Prostate gland (tissue), 2 donors: Measurements from ENCODE around the gene WDR64. TPM values are rescaled to one million over a fixed set of nuclear protein-coding genes. Genes with fewer than 3 reads are reported as not detected.

ENCODE experiments used
- DNase-seq: peaks from one replicate; pipeline ENCODE4 v3.0.0-alpha.2; 2019; ENCODE audit warnings: low spot score
- H3K27ac ChIP-seq, 2 donors: fragments of 200-600 bp; sonication (generic); 2 replicates each; pipeline ENCODE4 v1.5.1; 2017 to 2019
- H3K27me3 ChIP-seq: fragments of 200-600 bp; sonication (generic); replicated peaks from 2 replicates; pipeline ENCODE4 v1.5.1; 2019; ENCODE audit not compliant: insufficient read depth
- H3K36me3 ChIP-seq, 2 donors: fragments of 200-600 bp; sonication (generic); 1 replicate in 1 of 2; 2 replicates in 1 of 2; pipeline versions ENCODE4 v1.5.1 to v1.8.1; 2017 to 2019
- H3K4me1 ChIP-seq: fragments of 200-600 bp; sonication (generic); replicated peaks from 2 replicates; pipeline ENCODE4 v1.5.1; 2019
- H3K4me3 ChIP-seq, 2 donors: fragments of 200-600 bp; sonication (generic); 2 replicates each; pipeline ENCODE4 v1.5.1; 2017 to 2019
- H3K9me3 ChIP-seq: fragments of 200-600 bp; sonication (generic); 2 replicates; pipeline ENCODE4 v1.5.1; 2017
- CTCF ChIP-seq, 4 experiments: fragments of 200-600 bp in 2 of 4; fragments of 450-650 bp in 2 of 4; sonication (generic) in 2 of 4; IDR thresholded peaks; 1 replicate in 3 of 4; 2 replicates in 1 of 4; pipeline ENCODE4 v1.5.1; 2016 to 2019; ENCODE audit warnings: antibody characterized with exemption in 4 of 4, mild to moderate bottlenecking in 2 of 4, moderate library complexity in 2 of 4
- POLR2A ChIP-seq: fragments of 450-650 bp; IDR thresholded peaks from one replicate; pipeline ENCODE4 v1.6.1; 2016; ENCODE audit warnings: antibody characterized with exemption, mild to moderate bottlenecking
- POLR2AphosphoS5 ChIP-seq: sonication (generic); formaldehyde crosslinking; IDR thresholded peaks from one replicate; pipeline ENCODE4 v1.6.1; 2017; ENCODE audit warnings: antibody characterized with exemption
- WGBS: methylation state at CpG from one replicate; pipeline ENCODE4 v1.1.5; 2018; 5-methylcytosine and 5-hydroxymethylcytosine counted together
- intact Hi-C: fragments of 100-400 bp; cut with DNase I; formaldehyde crosslinking; loops from one replicate; pipeline ENCODE4 v1.14.2; 2022
- total RNA-seq, 2 donors: library from RNA; depleted of rRNA; stranded (reverse); fragments of >200 nt; gene quantifications; one replicate each; pipeline ENCODE4 v1.1.0, GENCODE V29; 2016

The WDR64 gene
- total RNA-seq, 2 donors from 2014 or later: 0.91 TPM; not detected in 1

DNA sequence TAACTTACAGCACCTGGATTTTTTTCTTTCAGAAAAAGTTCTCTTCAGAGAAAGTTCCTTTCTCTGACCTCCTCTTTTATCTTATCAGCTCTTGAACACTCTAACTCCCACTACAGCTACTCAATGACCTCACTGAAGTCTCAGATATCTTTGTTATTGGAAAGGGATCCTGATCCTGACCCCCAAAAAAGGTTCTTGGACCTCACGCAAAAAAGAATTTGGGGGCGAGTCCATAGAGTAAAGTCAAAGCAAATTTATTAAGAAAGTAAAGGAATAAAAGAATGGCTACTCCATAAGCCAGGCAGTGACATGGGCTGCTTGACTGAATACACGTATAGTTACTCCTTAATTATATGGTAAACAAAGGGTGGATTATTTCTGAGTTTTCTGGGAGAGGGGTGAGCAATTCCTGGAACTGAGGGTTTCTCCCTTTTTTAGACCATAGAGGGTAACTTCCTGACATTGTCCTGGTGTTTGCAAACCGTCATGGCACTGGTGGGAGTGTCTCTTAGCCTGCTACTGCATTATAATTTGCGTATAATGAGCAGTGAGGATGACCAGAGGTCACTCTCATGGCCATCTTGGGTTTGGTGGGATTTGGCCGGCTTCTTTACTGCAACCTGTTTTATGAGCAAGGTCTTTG is 44.2 kb downstream of the WDR64 start:
- Histone ChIP-seq H3K4me3 (no peak overlapping the region), H3K27me3 (no peaks in the 10 kb centered on the region), H3K27ac (no peak overlapping the region), H3K4me1 (no peaks in the 10 kb centered on the region), H3K9me3 (no peaks in the 10 kb centered on the region), H3K36me3 (no peaks in the 10 kb centered on the region)
- intact Hi-C loops: no loop called here
- 73% methylated on average over 6 of the region's 6 CpGs for WGBS
- TF ChIP-seq POLR2AphosphoS5 (no peak), CTCF (IDR thresholded peaks at IDR 0.05) (no peak), POLR2A (no peak)
- DNase-seq: no peak

DNA sequence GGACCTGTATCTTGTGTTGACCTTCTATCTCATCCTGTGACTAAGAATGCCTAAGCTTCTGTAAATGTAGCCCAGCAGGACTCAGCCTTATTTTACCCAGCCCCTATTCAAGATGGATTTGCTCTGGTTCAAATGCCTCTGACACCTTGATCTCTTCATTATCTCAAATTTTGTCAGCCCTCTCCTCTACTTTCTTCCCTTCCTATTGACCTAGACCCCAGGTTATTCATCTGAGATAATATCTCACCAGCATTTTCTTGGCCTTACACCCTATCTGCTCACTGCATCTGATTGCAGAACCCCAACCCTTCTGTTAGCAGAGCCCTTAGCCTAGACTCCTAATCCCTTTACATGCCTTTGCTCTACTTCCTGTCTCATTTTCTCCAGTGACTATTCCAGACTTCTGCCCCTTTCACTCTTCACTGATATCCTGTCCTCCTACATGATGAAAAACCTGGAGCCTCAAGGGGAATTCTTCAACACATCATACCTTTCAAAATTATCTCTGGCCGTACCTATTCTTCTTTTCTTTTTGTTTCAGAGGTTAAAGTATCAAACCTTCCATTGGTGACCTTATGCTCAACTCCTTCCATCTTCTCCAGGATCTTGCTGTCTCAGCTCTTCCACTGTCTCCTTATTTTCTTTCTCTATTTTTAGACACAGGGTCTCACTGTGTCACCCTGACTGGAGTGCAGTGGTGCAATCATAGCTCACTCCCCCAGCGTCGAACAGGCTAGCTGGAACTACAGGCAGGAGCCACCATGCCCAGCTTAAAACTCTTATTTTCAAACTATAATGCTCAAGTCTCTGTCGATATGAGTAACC is 44.9 kb downstream of the WDR64 start:
- no peak for TF ChIP-seq POLR2AphosphoS5
- 96% methylated on average over 4 of the region's 4 CpGs for WGBS
- Histone ChIP-seq H3K9me3 (no peaks in the 10 kb centered on the region), H3K4me1 (no peaks in the 10 kb centered on the region), H3K27me3 (no peaks in the 10 kb centered on the region), H3K27ac (no peak overlapping the region), H3K36me3 (no peaks in the 10 kb centered on the region), H3K4me3 (no peak overlapping the region)
- intact Hi-C loops: no loop called here
- DNase-seq: no peak

DNA sequence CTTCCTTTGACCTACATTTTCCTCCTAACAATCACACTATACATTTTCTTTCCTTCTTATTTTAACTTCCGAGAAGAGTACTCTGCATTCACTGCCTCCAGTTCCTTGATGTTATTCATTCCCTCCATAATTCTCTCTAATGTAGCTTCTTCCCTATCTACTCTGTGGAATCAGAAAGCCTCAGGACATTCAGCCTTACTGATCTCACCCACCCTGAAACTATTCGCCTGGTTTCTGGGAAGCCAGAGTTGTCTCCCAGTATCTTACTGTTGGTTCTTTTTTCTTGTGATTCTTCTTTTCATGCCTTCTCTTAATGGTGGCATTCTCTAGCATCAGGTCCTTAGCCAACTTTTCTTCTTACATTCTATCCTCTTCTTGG is 45.5 kb downstream of the WDR64 start:
- Histone ChIP-seq H3K4me3 (no peak overlapping the region), H3K27me3 (no peaks in the 10 kb centered on the region), H3K36me3 (no peaks in the 10 kb centered on the region), H3K9me3 (no peaks in the 10 kb centered on the region), H3K27ac (no peak overlapping the region), H3K4me1 (no peaks in the 10 kb centered on the region)
- intact Hi-C loops: no loop called here
- TF ChIP-seq CTCF (IDR thresholded peaks at IDR 0.05) (no peak), POLR2A (no peak), POLR2AphosphoS5 (no peak)
- 47% methylated on average over 2 of the region's 2 CpGs for WGBS
- DNase-seq: no peak

DNA sequence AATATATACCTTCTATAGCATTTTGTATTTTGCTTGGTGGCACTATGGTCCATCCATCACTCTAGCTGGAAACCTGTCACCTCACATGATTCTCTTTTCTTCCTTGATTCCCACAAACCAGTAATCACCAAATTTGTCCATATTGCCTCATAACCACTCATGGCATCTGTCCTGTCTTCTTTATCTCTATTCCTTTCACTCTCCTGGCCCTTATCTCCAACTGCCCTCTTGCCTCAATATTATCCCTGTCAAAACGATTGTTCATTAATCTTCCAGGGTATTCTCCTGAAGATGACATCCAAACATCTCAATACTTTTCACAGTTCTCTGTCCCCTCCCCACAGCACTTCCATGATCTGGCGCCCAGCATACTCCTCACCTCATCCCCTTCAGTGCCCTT is 46.1 kb downstream of the WDR64 start:
- 88% methylated on average over 2 of the region's 2 CpGs for WGBS
- intact Hi-C loops: no loop called here
- TF ChIP-seq POLR2A (no peak), CTCF (IDR thresholded peaks at IDR 0.05) (no peak), POLR2AphosphoS5 (no peak)
- Histone ChIP-seq H3K4me1 (no peaks in the 10 kb centered on the region), H3K27ac (no peak overlapping the region), H3K9me3 (no peaks in the 10 kb centered on the region), H3K36me3 (no peaks in the 10 kb centered on the region), H3K27me3 (no peaks in the 10 kb centered on the region), H3K4me3 (no peak overlapping the region)
- no peak for DNase-seq

- TF ChIP-seq POLR2AphosphoS5 (no peak), POLR2A (no peak), CTCF (IDR thresholded peaks at IDR 0.05) (no peak)
- Histone ChIP-seq H3K36me3 (no peaks in the 10 kb centered on the region), H3K27me3 (no peaks in the 10 kb centered on the region), H3K4me1 (no peaks in the 10 kb centered on the region), H3K27ac (no peak overlapping the region), H3K4me3 (no peak overlapping the region), H3K9me3 (no peaks in the 10 kb centered on the region)
- intact Hi-C loops: no loop called here
- no peak for DNase-seq
- 68% methylated on average over 1 of the region's 1 CpG for WGBS
Measured at GRCh38 chr1:241701483-241702295, 49.6 kb downstream of the WDR64 start.
